Islet of Langerhans (tissue), 1 donor: ENCODE data around the gene SCN1B.

Experiments used
- FAIRE-seq: peaks from one replicate; lab custom pipeline; 2011; peaks lifted over from hg19 to GRCh38; lab: Jason Lieb, UNC

SCN1B gene

GRCh38 chr19:35056513-35057063 is 26.3 kb downstream of the SCN1B start:
- FAIRE-seq, result no peak

- no peak for FAIRE-seq
These were observed 28.1 kb downstream of the SCN1B start for GRCh38 chr19:35058370-35058769.

- no peak for FAIRE-seq
These were observed 28.9 kb downstream of the SCN1B start for GRCh38 chr19:35059006-35059798.

GRCh38 chr19:35059799-35060091 is 29.5 kb downstream of the SCN1B start:
- no peak for FAIRE-seq

GRCh38 chr19:35060160-35060855 is 30.0 kb downstream of the SCN1B start:
- FAIRE-seq, result no peak

GRCh38 chr19:35061583-35062373 is 31.5 kb downstream of the SCN1B start:
- FAIRE-seq, result no peak

GRCh38 chr19:35062942-35063341 is 32.7 kb downstream of the SCN1B start:
- no peak for FAIRE-seq

- no peak for FAIRE-seq
These were observed 33.9 kb downstream of the SCN1B start for GRCh38 chr19:35063940-35064818.

- no peak for FAIRE-seq
These were observed 35.3 kb downstream of the SCN1B start for GRCh38 chr19:35065574-35065973.

- FAIRE-seq, result no peak
These were observed 35.9 kb downstream of the SCN1B start for GRCh38 chr19:35066121-35066520.

GRCh38 chr19:35066691-35067563 is 36.7 kb downstream of the SCN1B start:
- FAIRE-seq, result no peak

- no peak for FAIRE-seq
These were observed 38.8 kb downstream of the SCN1B start for GRCh38 chr19:35068941-35069634.

- no peak for FAIRE-seq
These were observed 39.4 kb downstream of the SCN1B start for GRCh38 chr19:35069696-35070095.

- no peak for FAIRE-seq
These were observed 40.2 kb downstream of the SCN1B start for GRCh38 chr19:35070471-35070870.

GRCh38 chr19:35073516-35073915 is 43.2 kb downstream of the SCN1B start:
- no peak for FAIRE-seq

GRCh38 chr19:35073941-35074340 is 43.7 kb downstream of the SCN1B start:
- no peak for FAIRE-seq

- FAIRE-seq, result no peak
These were observed 44.3 kb downstream of the SCN1B start for GRCh38 chr19:35074426-35075201.

- FAIRE-seq, result no peak
These were observed 45.1 kb downstream of the SCN1B start for GRCh38 chr19:35075202-35076025.

GRCh38 chr19:35076026-35076370 is 45.7 kb downstream of the SCN1B start:
- no peak for FAIRE-seq
